ENCODE data around the gene RNF114. TPM values are rescaled to one million over a fixed set of nuclear protein-coding genes. Genes with fewer than 3 reads are reported as not detected.

The RNF114 gene
- polyA plus RNA-seq, 1 of the 3 experiments (the other 2 are of a cell fraction), result 55.0 TPM

- TF ChIP-seq REST (IDR thresholded peaks at IDR 0.05; ENCODE audit: low read depth, low read length) (no peak), MXI1 (IDR thresholded peaks at IDR 0.05; ENCODE audit: low read depth, low read length) (no peak), USF2 (IDR thresholded peaks at IDR 0.05; ENCODE audit: borderline replicate concordance, low read depth, low read length) (no peak), MAX (IDR thresholded peaks at IDR 0.05; ENCODE audit: low read depth) (no peak), FOXJ3 (CRISPR knock-in tag; IDR thresholded peaks at IDR 0.05) (no peak), MEF2A (IDR thresholded peaks at IDR 0.05; ENCODE audit: borderline replicate concordance, low read depth) (no peak), NFIC (IDR thresholded peaks at IDR 0.05; ENCODE audit: borderline replicate concordance) (no peak), GABPA (IDR thresholded peaks at IDR 0.05; ENCODE audit: low read depth) (no peak), CHD2 (IDR thresholded peaks at IDR 0.05; ENCODE audit: low read length, partially characterized antibody) (no peak), NRF1 (IDR thresholded peaks at IDR 0.05; ENCODE audit: low read depth, low read length) (no peak)
Observed at GRCh38 chr20:49969234-49969633, 33.0 kb downstream of the RNF114 start (continued).

- H3K27me3 ChIP-seq (ENCODE audit: insufficient read depth), result no peaks in the 10 kb centered on the region
- CTCF ChIA-PET, result interaction anchor here (2.2 to 22.2 kb wide), 2 partner anchors 9 to 98 kb away, joined by 17 to 807 read pairs; no protein-coding TSS in a partner anchor
- peaks cover 0 to 1% of the 10 kb centered on the region in 2 experiments; a peak in 1 of 4 replicates for H3K4me1 ChIP-seq (ENCODE audit: control insufficient read depth in 1 of 2, insufficient read depth in 2 of 2, low read depth in 1 of 2, low read length in 1 of 2)
- no peaks in the 10 kb centered on the region for H4K20me1 ChIP-seq (ENCODE audit: insufficient read depth)
- DNase-seq, result no peak
- no peak overlapping the region for H3K4me2 ChIP-seq
- no peaks in the 10 kb centered on the region for H3K9me3 ChIP-seq
- POLR2A ChIA-PET, result no interaction called here
- H2AFZ ChIP-seq (ENCODE audit: low read depth), result no peak overlapping the region
- H3K79me2 ChIP-seq (ENCODE audit: insufficient read depth), result no peaks in the 10 kb centered on the region
- H3K9me2 ChIP-seq, result no peaks in the 10 kb centered on the region
- peaks cover 5% of the 10 kb centered on the region for H3F3A ChIP-seq (replicated peaks; ENCODE audit: insufficient read depth)
- TF ChIP-seq FOXJ3 (CRISPR knock-in tag; IDR thresholded peaks at IDR 0.05) (no peak), EP300 (IDR thresholded peaks at IDR 0.05; ENCODE audit: borderline replicate concordance in 1 of 2, low read depth in 1 of 2, low read length in 1 of 2) (no peak), SMC3 (IDR thresholded peaks at IDR 0.05; ENCODE audit: low read depth, low read length) (no peak), RXRA (IDR thresholded peaks at IDR 0.05; ENCODE audit: borderline replicate concordance, low read depth) (no peak), MAX (IDR thresholded peaks at IDR 0.05; ENCODE audit: low read depth) (no peak), ELF1 (IDR thresholded peaks at IDR 0.05) (no peak), PBX3 (IDR thresholded peaks at IDR 0.05) (no peak)
- H3K4me3 ChIP-seq (ENCODE audit: low read depth in 2 of 2, low read length in 1 of 2), result no peak overlapping the region
- no peak overlapping the region for H3K27ac ChIP-seq (ENCODE audit: low read depth in 2 of 2, low read length in 1 of 2)
- no peaks in the 10 kb centered on the region for H3K36me3 ChIP-seq (replicated peaks in 1 of 2; ENCODE audit: control insufficient read depth in 1 of 2, insufficient read depth in 2 of 2, low read length in 1 of 2)
- H3K9ac ChIP-seq, result no peak overlapping the region
- 57% methylated on average over 5 of the region's 5 CpGs for WGBS (ENCODE audit: low lambda C conversion rate)
Observed at GRCh38 chr20:49969946-49970345, 33.7 kb downstream of the RNF114 start.
